B cell (primary cell): ENCODE results near the gene MICA. TPM values are rescaled to one million over a fixed set of nuclear protein-coding genes. Genes with fewer than 3 reads are reported as not detected.

ENCODE experiments used
- ATAC-seq: fragments of 200-7000 bp; cut with Tn5 transposase; one replicate; pipeline ENCODE4 v1.10.0; 2021; ENCODE audit warnings: low read depth, mild to moderate bottlenecking, moderate number of reproducible peaks, moderate library complexity
- CTCF ChIA-PET: fragments of 350-600 bp; sonication (Branson Sonifier 250); formaldehyde crosslinking; loops from one replicate; lab custom pipeline; 2021; ENCODE audit warnings: antibody characterized with exemption, inconsistent platforms; lab: Charles Lee
- POLR2A ChIA-PET: fragments of 350-600 bp; sonication (Branson Sonifier 250); formaldehyde crosslinking; loops from one replicate; lab custom pipeline; 2021; ENCODE audit warnings: antibody characterized with exemption; lab: Charles Lee
- DNase-seq: peaks from one replicate; pipeline ENCODE4 v3.0.0; 2013
- H2AFZ ChIP-seq: 2 replicates; pipeline ENCODE4 v1.6.1; 2012; ENCODE audit warnings: mild to moderate bottlenecking, low read depth, low read length; ENCODE audit not compliant: insufficient read depth, poor library complexity, severe bottlenecking
- H3K27ac ChIP-seq, 2 donors: 1 replicate in 1 of 2; 2 replicates in 1 of 2; pipeline ENCODE4 v1.5.1; 2012 to 2013; ENCODE audit warnings: low read length in 2 of 2, mild to moderate bottlenecking in 2 of 2, moderate library complexity in 1 of 2
- H3K27me3 ChIP-seq, 4 experiments: fragments of 200-600 bp in 1 of 4; sonication (generic) in 1 of 4; replicated peaks in 1 of 4; 1 replicate in 2 of 4; 2 replicates in 2 of 4; pipeline versions ENCODE4 v1.6.1 to v1.7.0; 2013 to 2016; ENCODE audit warnings: low read length in 3 of 4, mild to moderate bottlenecking in 2 of 4, mixed read lengths in 1 of 4, moderate library complexity in 1 of 4; ENCODE audit not compliant: insufficient read depth in 4 of 4, control insufficient read depth in 3 of 4; ENCODE audit errors: control extremely low read depth in 1 of 4
- H3K36me3 ChIP-seq, 2 experiments: replicated peaks in 1 of 2; 1 replicate in 1 of 2; 2 replicates in 1 of 2; pipeline versions ENCODE4 v1.6.1 to v1.7.1; 2013; ENCODE audit warnings: low read length in 1 of 2; ENCODE audit not compliant: insufficient read depth in 2 of 2, control insufficient read depth in 1 of 2; ENCODE audit errors: control extremely low read depth in 1 of 2, extremely low read depth in 1 of 2
- H3K4me1 ChIP-seq, 2 donors: fragments of 200-600 bp in 1 of 2; sonication (generic) in 1 of 2; 1 replicate in 1 of 2; 2 replicates in 1 of 2; pipeline versions ENCODE4 v1.5.1 to v1.6.1; 2013 to 2017; ENCODE audit warnings: low read length in 2 of 2; ENCODE audit not compliant: control insufficient read depth in 2 of 2, insufficient read depth in 2 of 2
- H3K4me2 ChIP-seq: replicated peaks from 2 replicates; pipeline ENCODE3; 2012; ENCODE audit warnings: mild to moderate bottlenecking, low read depth, low read length; ENCODE audit not compliant: poor library complexity, severe bottlenecking
- H3K4me3 ChIP-seq, 5 experiments: fragments of 200-600 bp in 1 of 5; sonication (generic) in 1 of 5; 1 replicate in 3 of 5; 2 replicates in 2 of 5; pipeline versions ENCODE4 v1.5.1 to v1.7.0; 2011 to 2016; ENCODE audit warnings: low read length in 4 of 5, mild to moderate bottlenecking in 4 of 5, low read depth in 2 of 5, control low read depth in 1 of 5, moderate library complexity in 1 of 5; ENCODE audit not compliant: insufficient read depth in 1 of 5; ENCODE audit errors: control extremely low read depth in 1 of 5, extremely low read depth in 1 of 5
- H3K79me2 ChIP-seq: fragments of 200-600 bp; sonication (generic); one replicate; pipeline ENCODE4 v1.6.0; 2016; ENCODE audit warnings: low read length; ENCODE audit not compliant: control insufficient read depth, insufficient read depth
- H3K9ac ChIP-seq: fragments of 200-600 bp; sonication (generic); 2 replicates; pipeline ENCODE4 v1.6.1; 2017; ENCODE audit warnings: mild to moderate bottlenecking, low read length, moderate library complexity
- H3K9me3 ChIP-seq, 3 donors: one replicate each; pipeline versions ENCODE4 v1.6.1 to v1.7.1; 2013; ENCODE audit warnings: low read length in 2 of 3; ENCODE audit not compliant: control insufficient read depth in 2 of 3, insufficient read depth in 1 of 3; ENCODE audit errors: control extremely low read depth in 1 of 3
- H4K20me1 ChIP-seq: 2 replicates; pipeline ENCODE4 v1.6.0; 2012; ENCODE audit warnings: mild to moderate bottlenecking, low read length; ENCODE audit not compliant: insufficient read depth, control insufficient read depth, poor library complexity, severe bottlenecking
- H3K27ac Mint-ChIP-seq: one replicate; pipeline ENCODE4 v1.8.0; 2021; ENCODE audit warnings: mixed read lengths
- H3K27me3 Mint-ChIP-seq: one replicate; pipeline ENCODE4 v1.8.0; 2021; ENCODE audit warnings: mixed read lengths
- H3K4me1 Mint-ChIP-seq: one replicate; pipeline ENCODE4 v1.8.0; 2021; ENCODE audit warnings: mixed read lengths
- H3K4me3 Mint-ChIP-seq: one replicate; pipeline ENCODE4 v1.8.0; 2021; ENCODE audit warnings: mixed read lengths
- H3K9me3 Mint-ChIP-seq: one replicate; pipeline ENCODE4 v1.8.0; 2022; ENCODE audit warnings: mixed read lengths; ENCODE audit not compliant: insufficient read depth
- EZH2 ChIP-seq: IDR thresholded peaks from 2 replicates; pipeline ENCODE4 v1.6.1; 2012; ENCODE audit warnings: borderline replicate concordance, low read depth, mild to moderate bottlenecking, moderate library complexity, low read length; ENCODE audit not compliant: insufficient read depth, poor library complexity, severe bottlenecking
- WGBS: methylation state at CpG from one replicate; pipeline ENCODE4 v1.1.5; 2013; ENCODE audit warnings: missing lambda C conversion rate; ENCODE audit not compliant: insufficient coverage; 5-methylcytosine and 5-hydroxymethylcytosine counted together
- intact Hi-C: fragments of 100-400 bp; cut with micrococcal nuclease; formaldehyde crosslinking; loops from one replicate; pipeline ENCODE4 v1.10.0; 2022
- polyA plus RNA-seq: library from polyadenylated mRNA; depleted of rRNA; stranded (reverse); fragments of >200 nt; gene quantifications from 2 replicates; pipeline ENCODE4 v1.2.3, GENCODE V29; 2012
- total RNA-seq, 2 donors: library from RNA; stranded (reverse); fragments of 120-200 nt in 1 of 2; gene quantifications; 1 replicate in 1 of 2; 2 replicates in 1 of 2; pipeline versions ENCODE4 v1.2.3 to v1.2.4, GENCODE V29; 2013 to 2022
- TF ChIP-seq, protein P1 (sequence below): fragments of 200-600 bp; IDR thresholded peaks from one replicate; pipeline ENCODE4 v1.8.0; 2022; ENCODE audit warnings: antibody characterized with exemption, mild to moderate bottlenecking

The MICA gene
- total and polyA plus RNA-seq, 2 donors (not counting 1 experiment from before 2014, with no cell fraction given): 13.9 to 28.5 TPM

GRCh38 chr6:31379850-31380249 is 23.5 kb upstream of the MICA start:
- intact Hi-C loops: no loop called here
- peaks cover 0 to 24% (median 10%) of the 10 kb centered on the region in 4 experiments for H3K27me3 ChIP-seq
- no peaks in the 10 kb centered on the region for H3K9me3 ChIP-seq
- ATAC-seq (no peak), DNase-seq (no peak)
- Mint-ChIP-seq H3K27me3 (peaks cover 22% of the 10 kb centered on the region), H3K9me3 (no peaks in the 10 kb centered on the region), H3K4me3 (no peak overlapping the region), H3K4me1 (no peaks in the 10 kb centered on the region), H3K27ac (no peak overlapping the region)
- POLR2A ChIA-PET: no interaction called here
- no peaks in the 10 kb centered on the region for H3K79me2 ChIP-seq
- no peaks in the 10 kb centered on the region for H3K36me3 ChIP-seq
- no peak overlapping the region for H3K4me3 ChIP-seq
- H3K9ac ChIP-seq: no peak overlapping the region
- no peak overlapping the region for H3K27ac ChIP-seq
- CTCF ChIA-PET: interaction anchor here (1.0 to 9.4 kb wide), 5 partner anchors 10 to 251 kb away, joined by 3 to 60 read pairs (median 4); no protein-coding TSS in a partner anchor
- H3K4me2 ChIP-seq: no peak overlapping the region
- H2AFZ ChIP-seq: no peak overlapping the region
- WGBS: 66% methylated on average over 10 of the region's 10 CpGs
- H4K20me1 ChIP-seq: no peaks in the 10 kb centered on the region
- H3K4me1 ChIP-seq: no peaks in the 10 kb centered on the region
- TF ChIP-seq, protein P1, sequence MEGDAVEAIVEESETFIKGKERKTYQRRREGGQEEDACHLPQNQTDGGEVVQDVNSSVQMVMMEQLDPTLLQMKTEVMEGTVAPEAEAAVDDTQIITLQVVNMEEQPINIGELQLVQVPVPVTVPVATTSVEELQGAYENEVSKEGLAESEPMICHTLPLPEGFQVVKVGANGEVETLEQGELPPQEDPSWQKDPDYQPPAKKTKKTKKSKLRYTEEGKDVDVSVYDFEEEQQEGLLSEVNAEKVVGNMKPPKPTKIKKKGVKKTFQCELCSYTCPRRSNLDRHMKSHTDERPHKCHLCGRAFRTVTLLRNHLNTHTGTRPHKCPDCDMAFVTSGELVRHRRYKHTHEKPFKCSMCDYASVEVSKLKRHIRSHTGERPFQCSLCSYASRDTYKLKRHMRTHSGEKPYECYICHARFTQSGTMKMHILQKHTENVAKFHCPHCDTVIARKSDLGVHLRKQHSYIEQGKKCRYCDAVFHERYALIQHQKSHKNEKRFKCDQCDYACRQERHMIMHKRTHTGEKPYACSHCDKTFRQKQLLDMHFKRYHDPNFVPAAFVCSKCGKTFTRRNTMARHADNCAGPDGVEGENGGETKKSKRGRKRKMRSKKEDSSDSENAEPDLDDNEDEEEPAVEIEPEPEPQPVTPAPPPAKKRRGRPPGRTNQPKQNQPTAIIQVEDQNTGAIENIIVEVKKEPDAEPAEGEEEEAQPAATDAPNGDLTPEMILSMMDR: no peak
- no peak for TF ChIP-seq EZH2

- ATAC-seq: no peak
- no peak overlapping the region for H3K27ac Mint-ChIP-seq
Measured at GRCh38 chr6:31381666-31382065, 21.7 kb upstream of the MICA start.

More at GRCh38 chr6:31381666-31382065, 21.7 kb upstream of the MICA start:
- Histone ChIP-seq H3K9ac (no peak overlapping the region), H4K20me1 (no peaks in the 10 kb centered on the region), H3K9me3 (no peaks in the 10 kb centered on the region), H3K4me3 (no peak overlapping the region), H3K4me2 (no peak overlapping the region), H3K79me2 (no peaks in the 10 kb centered on the region), H3K27me3 (peaks cover 0 to 20% (median 9%) of the 10 kb centered on the region in 4 experiments), H2AFZ (no peak overlapping the region), H3K27ac (no peak overlapping the region), H3K4me1 (no peaks in the 10 kb centered on the region), H3K36me3 (no peaks in the 10 kb centered on the region)
- Mint-ChIP-seq H3K27me3 (peaks cover 22% of the 10 kb centered on the region), H3K9me3 (no peaks in the 10 kb centered on the region), H3K4me3 (no peak overlapping the region), H3K4me1 (no peaks in the 10 kb centered on the region)
- WGBS: 45% methylated on average over 2 of the region's 4 CpGs
- intact Hi-C loops: no loop called here
- DNase-seq: no peak
- ChIA-PET CTCF (interaction anchor here (0.6 to 9.4 kb wide), 4 partner anchors 15 to 559 kb away, joined by 3 to 60 read pairs (median 4); no protein-coding TSS in a partner anchor), POLR2A (no interaction called here)
- TF ChIP-seq, protein P1: no peak
- no peak for TF ChIP-seq EZH2
